GM21717 (cell line): Measurements from ENCODE around the gene GOLGA2.
"Not testable (repeated sequence)": the region's sequence is repeated elsewhere in the genome, so short reads cannot be mapped to it uniquely, and the experiment has no call there.

Experiments
- ATAC-seq: cut with Tn5 transposase; IDR thresholded peaks from one replicate; pipeline ENCODE4 v1.9.1; 2021; ENCODE audit warnings: mild to moderate bottlenecking, moderate library complexity; ENCODE audit not compliant: unreplicated experiment

GOLGA2 gene

DNA sequence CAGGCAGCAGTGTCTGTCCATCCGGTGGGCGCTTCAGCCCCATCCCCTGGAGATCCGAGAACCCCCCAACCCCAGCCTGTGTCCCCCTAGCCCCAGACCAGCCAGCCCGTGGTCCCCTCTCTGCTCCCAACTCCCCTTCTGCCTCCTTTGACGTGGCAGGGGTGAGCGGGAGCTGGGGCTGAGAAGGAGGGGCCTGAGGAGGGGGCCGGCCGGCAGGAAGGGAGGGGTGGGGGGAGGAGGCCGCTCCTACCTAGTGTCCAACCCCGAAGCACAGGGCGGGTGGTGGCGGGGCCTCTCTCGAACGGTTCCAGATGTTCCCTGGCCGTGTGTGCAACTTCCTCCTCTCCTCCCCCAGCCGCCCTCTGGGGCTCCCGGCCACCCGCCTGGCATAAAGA, 31.0 kb downstream of the GOLGA2 start:
- no peak for ATAC-seq

DNA sequence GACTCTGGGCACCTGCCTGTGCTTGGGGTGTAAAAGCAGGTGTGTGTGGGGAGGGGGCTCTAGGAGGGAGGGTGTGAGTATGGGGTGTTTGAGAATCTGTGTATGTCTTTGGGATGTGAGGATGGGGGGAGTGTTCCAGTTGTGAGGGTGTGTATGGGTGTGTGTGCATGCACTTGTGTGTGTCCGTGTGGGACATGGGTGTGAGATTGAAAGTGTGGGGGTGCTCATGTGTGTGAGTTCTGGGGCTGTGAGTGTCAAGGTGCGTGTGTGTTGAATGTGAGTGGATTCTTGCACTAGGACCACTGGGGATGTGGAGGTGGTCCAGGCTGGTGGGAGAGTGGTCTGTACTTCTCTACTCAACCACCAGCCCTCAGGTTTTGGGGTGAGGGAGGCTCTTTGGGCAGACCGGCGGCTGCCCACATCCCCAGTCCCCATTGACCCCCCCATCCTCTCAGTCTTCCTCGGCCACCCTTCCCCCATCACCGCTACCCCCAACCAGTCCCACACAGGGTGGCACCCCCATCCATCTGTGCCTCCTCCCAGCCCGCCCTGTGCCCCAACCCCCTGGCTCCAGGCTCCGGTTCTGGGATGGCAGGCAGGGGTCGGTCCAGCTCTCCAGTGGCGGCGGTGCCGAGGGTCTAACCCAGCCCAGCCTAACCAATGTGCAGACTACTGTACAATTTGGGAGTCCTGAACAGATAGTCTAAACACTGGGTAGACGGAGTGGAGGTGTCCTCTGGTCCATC, 31.5 kb downstream of the GOLGA2 start:
- ATAC-seq: no peak

DNA sequence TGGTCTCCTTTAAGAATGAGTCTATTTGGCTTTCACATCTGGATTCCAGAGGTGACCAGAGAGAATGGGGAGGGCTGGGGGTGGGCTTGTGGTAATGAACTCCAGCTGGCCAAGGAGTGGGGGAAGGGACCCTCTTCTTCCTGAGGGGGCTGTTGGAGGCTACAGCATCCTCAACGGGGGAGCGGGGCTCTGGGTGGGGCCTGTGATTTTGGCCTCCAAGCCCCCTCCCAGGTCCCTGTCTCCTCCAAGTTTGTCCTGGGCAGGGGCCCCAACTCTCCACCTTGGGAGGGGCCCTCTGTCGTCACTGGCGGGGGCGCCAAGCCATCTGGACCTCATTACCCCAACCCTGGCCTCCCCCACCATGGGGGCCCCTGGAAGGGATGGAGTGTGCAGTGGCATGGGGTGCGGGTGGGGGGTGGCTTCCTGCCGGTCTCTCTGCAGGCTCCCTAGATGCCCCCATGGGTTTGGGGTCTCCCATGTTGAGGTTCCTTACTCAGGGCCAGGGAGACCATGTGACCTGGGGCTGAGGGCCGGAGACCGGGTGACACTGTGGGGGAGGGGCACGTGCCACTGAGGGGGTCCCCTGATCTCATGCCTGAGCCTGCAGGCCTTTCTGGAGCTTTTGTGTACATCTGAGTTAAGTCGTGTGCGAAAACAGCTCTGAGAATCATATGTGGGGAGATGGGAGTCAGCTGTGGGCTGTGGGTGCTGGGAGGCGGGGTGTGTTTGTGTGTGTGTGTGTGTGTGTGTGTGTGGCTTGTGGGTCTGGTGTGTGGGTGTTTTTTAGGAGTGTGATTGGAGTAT, 32.4 kb downstream of the GOLGA2 start:
- no peak for ATAC-seq

DNA sequence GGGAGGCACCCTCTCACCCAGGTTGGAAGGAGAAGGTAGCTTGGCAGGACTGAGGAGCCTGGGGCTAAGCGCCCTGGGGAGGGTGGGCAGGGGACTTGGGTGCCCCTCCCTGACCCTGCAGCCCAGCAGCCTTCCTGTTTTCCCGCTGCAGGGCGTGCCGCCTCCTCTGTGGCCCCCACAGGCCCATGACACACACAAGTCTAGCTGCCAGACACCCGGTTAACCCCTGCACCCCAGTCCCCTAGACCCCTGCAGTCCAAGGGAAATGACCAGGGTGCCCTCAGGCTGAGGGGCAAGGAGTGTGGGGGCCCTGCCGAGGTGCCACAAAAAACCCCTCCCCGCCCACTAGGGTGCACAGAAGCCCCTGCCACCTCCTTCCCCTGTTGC, 33.0 kb downstream of the GOLGA2 start:
- ATAC-seq: no peak

DNA sequence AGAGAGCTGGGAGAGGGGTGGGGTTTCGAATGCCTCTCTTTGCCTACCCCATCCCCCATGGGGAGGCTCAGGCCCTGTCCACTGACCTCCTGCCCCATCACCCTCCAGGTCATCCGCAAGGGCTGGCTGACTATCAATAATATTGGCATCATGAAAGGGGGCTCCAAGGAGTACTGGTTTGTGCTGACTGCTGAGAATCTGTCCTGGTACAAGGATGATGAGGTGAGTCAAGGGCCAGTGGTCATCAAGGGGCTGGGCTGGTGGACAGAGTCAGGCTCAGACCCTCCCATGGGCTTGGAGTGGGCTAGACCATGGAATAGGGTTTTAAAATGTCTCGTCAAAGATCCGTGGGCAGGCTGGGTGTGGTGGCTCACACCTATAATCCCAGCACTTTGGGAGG, 33.7 kb downstream of the GOLGA2 start:
- ATAC-seq: no peak

DNA sequence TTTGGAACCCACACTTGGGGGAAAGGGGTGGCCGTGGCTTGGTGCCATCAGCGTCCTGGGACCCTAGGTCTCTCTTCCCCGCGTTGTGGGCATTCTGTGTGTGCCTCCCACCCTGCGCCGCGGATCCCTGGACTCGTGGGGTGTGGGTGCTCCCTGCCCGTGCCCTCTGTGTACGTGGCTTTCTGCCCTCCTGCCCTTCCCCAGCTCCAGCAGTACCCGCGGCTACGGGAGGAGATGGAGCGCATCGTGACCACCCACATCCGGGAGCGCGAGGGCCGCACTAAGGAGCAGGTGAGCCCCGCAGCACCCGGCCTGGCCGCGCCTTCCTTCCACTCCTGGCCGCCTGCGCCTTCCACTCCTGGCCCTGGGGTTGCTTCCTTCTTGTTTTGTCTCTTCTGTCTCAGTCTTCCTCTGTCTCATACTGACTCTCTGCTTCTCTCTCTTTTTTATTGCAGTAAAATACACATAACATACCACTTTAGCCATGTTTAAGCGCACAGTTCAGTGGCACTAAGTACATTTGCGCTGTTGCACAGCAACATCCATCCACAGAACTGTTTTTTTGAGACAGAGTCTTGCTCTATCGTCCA, 41.9 kb downstream of the GOLGA2 start:
- ATAC-seq: no peak

DNA sequence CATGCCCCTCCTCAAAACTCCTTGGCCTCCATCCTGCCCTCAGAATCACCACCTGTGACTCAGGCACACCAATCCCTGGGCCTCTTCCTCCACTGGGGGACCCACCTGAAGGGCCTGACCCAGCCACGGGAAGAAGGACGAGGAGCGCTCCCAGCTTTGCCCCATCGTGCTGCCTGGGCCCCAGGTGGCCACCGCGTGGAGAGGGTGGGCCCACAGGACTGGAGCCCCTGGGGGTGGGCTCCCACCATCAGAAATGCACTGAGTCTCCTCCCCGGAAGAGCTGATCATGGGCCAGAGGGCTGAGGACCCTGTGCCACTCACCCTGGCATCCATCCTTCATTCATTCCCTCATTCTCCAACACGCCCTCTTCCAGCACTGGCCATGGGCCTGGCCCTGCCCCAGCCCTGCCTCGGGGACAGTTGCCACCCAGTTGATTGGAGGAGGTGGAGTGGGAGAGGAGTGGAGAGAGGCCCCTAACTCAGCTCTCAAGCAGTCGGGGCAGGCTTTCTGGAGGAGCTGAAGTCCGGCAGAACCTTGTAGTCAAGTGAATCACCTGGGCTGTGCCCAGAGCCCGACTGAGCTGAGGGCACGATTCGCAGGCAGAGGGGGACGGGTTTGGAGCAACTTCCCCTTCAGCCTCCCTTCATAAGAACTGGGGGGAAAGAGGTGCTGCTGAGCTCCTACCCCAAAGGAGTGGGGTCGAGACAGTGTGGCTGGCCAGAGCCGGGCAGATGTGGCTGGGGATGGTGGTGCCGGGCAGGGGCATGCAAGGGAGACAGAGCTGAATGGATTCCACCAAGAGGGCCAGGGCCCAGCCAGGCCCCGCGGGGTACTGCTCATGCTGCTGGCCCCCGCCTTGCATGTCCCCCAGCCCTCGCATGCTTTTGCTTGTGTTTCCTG, 43.0 kb downstream of the GOLGA2 start:
- ATAC-seq: no peak

DNA sequence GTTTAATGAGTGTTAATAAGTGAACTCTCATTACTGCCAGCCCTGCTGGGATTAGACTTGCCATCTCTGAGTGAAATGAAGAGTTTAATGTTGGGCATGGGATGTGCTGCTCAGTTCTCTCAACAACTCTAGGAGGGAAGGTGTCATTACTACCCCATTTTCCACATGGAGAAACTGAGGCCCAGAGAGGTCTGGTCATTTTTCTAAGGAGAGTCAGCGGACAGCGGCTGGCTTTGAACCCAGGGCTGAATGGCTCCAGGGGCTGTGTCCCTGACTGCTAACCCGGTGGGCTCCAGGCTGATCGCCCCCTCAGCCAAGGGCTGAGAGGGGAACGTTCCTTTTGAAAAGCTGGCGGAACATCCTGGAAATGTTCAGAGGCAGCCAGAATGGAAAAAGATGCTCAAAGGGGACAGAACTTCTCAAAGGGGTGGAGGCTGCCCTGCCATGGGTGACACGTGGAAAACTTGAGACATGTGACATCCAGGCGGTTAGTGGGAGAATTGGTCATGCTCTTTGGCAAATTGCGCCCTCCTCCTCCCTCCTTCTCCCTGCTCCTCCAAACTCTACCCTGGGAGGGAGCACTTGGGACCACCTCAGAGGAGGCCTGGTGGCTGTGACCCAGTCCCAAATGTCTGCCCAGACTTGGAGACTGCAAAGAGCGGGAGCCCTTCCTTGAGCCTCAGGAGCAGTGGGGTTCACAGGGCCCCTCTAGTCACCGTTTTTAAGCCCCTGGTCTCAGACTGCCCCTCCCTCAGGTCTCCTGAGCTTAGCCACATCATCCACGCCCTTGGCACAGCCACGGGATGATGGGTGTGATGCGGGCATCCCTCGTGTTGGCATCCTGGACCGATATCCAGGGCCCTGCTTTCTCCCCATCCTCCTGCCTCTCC, 43.9 kb downstream of the GOLGA2 start:
- ATAC-seq: no peak

DNA sequence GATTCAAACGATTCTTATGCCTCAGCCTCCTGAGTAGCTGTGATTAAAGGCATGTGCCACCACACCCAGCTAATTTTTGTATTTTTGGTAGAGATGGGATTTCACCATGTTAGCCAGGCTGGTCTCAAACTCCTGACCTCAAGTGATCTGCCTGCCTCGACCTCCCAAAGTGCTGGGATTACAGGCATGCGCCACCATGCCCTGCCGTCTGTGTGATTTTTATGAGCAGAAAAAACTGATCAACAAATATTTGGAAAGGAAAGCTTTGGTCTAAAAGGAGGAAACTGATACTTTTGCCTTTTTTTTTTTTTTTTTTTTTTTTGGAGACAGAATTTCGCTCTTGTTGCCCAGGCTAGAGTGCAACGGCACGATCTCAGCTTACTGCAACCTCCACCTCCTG, 44.9 kb downstream of the GOLGA2 start:
- ATAC-seq: not testable (repeated sequence)

DNA sequence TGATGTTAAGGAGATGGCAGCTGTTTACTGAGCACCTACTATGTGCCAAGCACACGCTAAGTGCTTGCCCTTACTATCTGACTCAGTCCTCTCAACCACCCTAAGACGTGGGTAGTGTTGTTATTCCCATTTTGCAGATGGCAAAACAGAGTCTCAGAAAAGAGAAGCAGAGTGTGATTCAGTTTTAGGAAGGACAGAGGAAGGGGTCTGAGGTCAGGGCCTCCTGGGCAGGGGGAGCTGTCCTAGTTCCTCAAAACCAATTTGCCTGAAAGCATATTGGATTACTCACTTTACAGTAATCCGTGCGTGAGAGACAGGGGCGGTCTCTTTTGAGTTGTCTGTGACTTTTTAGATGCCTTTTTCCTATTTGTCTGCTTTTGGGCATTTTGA, 49.4 kb downstream of the GOLGA2 start:
- no peak for ATAC-seq

DNA sequence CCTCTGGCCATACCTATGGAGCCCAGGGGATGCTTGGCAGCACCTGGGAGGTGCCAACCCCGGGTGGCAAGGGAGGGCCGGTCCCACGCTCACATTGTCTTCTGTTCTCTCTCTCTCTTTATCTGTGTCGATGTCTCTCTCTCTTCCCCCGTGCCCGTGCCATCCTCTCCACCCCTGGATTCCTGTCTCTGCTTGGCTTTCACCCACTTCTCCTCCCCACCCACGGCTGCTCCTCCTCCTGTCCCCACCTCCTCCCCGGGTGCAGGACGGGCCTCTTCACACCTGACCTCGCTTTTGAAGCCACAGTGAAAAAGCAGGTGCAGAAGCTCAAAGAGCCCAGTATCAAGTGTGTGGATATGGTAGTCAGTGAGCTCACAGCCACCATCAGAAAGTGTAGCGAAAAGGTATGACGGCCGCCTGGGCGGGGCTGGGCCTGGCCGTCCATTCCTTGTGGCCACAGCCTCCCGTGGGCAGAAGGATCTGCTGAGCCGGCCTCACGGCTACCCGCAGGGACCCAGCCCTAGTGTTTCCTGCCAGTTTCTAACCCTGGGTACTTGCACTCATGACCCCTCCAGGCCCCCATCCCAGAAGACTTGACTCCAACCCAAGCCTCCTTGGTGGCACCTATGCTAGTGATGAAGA, 49.9 kb downstream of the GOLGA2 start:
- no peak for ATAC-seq

DNA sequence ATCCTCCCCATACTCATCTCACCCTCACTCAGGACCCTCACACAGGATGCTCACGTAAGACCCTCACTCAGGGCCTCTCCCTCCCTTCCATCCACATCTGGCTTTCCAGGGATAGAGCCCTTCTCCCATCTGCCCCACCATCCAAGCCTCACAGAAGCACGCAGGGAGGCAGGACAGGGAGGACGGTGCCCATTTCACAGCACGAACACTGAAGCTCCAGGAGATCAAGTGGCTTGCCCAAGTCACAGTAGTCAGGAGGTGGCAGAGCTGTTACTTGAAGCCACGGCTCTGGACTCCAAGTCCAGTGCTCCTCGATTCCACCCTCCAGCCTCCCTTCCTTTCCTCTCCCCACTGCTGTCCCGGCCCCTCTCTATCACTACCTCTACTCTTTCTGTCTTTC, 50.9 kb downstream of the GOLGA2 start:
- no peak for ATAC-seq

DNA sequence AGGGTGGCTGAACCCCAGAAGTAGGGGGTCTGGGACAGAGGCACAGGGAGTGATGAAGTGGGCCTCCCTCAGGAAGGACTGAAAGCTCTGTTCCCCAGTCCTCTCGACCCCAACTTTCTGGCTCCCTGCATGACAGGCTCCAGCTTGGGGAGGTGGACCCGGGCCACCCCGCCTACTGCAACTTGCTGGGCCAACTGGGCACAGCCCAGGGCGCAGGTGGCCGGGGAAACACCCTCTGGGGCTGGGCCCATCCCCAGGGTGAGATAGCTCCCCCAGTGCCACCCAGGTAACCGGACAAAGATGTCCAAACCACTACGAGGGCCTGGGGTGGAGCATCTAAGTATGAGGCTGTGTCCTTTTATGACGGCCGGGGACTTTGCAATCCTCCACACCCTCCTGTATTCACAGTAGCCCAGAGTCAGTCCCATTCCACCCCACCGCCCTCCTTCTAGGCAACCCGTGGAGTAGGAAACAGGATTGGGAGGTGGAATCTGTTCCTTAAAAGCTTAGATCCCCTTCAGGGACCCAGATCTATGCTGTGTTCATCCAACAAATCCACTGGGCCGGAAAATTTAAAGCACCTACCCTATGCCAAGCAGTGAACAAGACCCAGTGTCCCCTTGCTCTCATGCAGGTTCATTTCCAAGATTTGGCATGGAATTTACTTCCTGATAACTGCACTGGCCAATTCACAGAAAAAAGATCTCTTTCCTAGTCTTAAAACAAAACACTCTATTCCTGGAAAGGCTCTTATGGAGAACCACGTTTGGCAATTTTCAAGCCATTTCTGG, 52.7 kb downstream of the GOLGA2 start:
- ATAC-seq: no peak

DNA sequence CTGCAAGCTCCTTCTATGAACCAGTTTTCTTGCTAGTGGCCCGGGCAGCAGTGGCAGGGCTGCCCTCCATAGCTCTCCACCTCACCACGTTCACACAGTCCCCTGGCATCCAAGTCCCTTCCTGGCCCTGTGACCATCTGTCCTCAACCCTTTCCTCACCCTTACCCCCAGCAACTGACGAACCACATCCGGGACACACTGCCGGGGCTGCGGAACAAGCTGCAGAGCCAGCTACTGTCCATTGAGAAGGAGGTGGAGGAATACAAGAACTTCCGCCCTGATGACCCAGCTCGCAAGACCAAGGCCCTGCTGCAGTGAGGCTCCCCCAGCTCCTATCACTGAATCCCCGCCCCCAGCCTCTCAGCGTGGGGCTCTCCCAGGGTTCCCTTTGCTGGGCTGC, 53.8 kb downstream of the GOLGA2 start:
- ATAC-seq: no peak

DNA sequence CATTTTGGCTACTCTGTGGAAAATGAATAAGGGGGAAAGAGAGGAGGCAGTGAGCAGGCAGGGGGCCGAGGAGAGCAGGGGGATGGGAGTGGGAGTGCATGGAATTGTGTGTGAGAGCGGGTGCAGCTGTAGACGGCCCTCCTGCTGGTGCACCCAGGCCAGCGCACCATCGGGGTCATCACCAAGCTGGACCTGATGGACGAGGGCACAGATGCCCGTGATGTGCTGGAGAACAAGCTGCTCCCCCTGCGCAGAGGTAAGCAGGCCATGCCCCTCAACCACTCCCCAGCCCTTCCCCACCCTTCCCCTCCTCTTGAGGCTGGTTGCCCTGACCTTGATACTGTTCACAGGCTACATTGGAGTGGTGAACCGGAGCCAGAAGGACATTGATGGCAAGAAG, 56.0 kb downstream of the GOLGA2 start:
- no peak for ATAC-seq

DNA sequence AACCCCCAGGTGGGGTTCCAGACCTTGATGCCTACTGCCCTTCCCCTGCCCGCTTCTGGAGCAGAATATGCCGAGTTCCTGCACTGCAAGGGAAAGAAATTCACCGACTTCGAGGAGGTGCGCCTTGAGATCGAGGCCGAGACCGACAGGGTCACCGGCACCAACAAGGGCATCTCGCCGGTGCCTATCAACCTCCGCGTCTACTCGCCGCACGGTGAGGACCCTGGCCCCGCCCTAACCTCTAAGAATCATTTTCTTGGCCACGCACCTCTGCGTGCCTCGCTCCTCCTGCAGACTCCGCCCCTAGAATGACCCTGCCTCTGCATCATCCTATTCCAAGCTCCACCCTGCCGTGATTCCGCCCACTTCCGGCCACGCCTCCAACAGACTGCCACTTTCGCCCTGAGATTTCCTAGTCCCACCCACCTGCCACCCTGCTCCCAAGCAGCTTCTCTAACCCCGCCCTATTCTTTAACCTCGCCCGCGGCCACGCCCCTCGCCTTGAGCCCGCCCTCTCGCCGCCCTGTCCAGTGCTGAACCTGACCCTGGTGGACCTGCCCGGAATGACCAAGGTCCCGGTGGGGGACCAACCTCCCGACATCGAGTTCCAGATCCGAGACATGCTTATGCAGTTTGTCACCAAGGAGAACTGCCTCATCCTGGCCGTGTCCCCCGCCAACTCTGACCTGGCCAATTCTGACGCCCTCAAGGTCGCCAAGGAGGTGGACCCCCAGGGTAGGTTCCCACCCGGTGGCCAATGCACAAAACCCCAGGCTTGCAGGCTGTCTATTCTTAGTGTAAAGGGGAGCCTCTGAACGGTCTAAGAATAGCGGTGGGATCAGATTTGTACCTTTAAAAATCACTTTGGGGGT, 57.1 kb downstream of the GOLGA2 start:
- ATAC-seq: peak; percentile 83

DNA sequence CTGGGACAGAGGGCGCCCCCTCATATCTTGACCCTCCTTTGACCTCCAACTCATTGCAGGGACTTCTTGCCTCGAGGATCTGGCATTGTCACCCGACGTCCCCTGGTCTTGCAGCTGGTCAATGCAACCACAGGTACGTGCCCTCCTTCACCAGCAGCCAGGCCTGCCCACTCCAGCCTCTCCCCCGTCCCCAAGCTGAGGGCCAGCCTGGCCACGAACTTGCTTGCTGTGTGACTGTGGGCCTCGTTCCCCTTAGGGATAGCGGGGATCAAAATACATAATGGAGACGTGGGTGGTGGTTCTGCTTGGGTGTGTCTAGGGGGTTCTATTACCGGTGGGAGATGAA, 57.7 kb downstream of the GOLGA2 start:
- no peak for ATAC-seq
